ENCODE results near the gene SIT1.

SIT1 gene

GRCh38 chr9:35611230-35611797 lies 39.4 kb downstream of the SIT1 start:
- H3K4me3 ChIP-seq (ENCODE audit: low read depth, low read length): no peak overlapping the region
- in situ Hi-C loops (cut with HindIII; ENCODE audit: low sequenced_read_pairs): no loop called here
- peak; percentile 38 for DNase-seq (ENCODE audit: low read depth, low spot score)
- peak; percentile 83 for TF ChIP-seq CTCF (IDR thresholded peaks at IDR 0.05; ENCODE audit: low read depth, low read length)

GRCh38 chr9:35609820-35610163 lies 40.9 kb downstream of the SIT1 start:
- no peak overlapping the region for H3K4me3 ChIP-seq (ENCODE audit: low read depth, low read length)
- in situ Hi-C loops (cut with HindIII; ENCODE audit: low sequenced_read_pairs): no loop called here
- no peak for TF ChIP-seq CTCF (IDR thresholded peaks at IDR 0.05; ENCODE audit: low read depth, low read length)
- DNase-seq (ENCODE audit: low read depth, low spot score): no peak

- in situ Hi-C loops (cut with HindIII; ENCODE audit: low sequenced_read_pairs): no loop called here
- H3K4me3 ChIP-seq (ENCODE audit: low read depth, low read length): no peak overlapping the region
- no peak for DNase-seq (ENCODE audit: low read depth, low spot score)
- no peak for TF ChIP-seq CTCF (IDR thresholded peaks at IDR 0.05; ENCODE audit: low read depth, low read length)
These were observed 41.5 kb downstream of the SIT1 start for GRCh38 chr9:35609001-35609819.

GRCh38 chr9:35608221-35608620 lies 42.5 kb downstream of the SIT1 start:
- in situ Hi-C loops (cut with HindIII; ENCODE audit: low sequenced_read_pairs): no loop called here
- TF ChIP-seq CTCF (IDR thresholded peaks at IDR 0.05; ENCODE audit: low read depth, low read length): no peak
- no peak overlapping the region for H3K4me3 ChIP-seq (ENCODE audit: low read depth, low read length)
- no peak for DNase-seq (ENCODE audit: low read depth, low spot score)

GRCh38 chr9:35606726-35607125 lies 44.0 kb downstream of the SIT1 start:
- no peak overlapping the region for H3K4me3 ChIP-seq (ENCODE audit: low read depth, low read length)
- DNase-seq (ENCODE audit: low read depth, low spot score): no peak
- in situ Hi-C loops (cut with HindIII; ENCODE audit: low sequenced_read_pairs): no loop called here
- no peak for TF ChIP-seq CTCF (IDR thresholded peaks at IDR 0.05; ENCODE audit: low read depth, low read length)

GRCh38 chr9:35606138-35606504 lies 44.6 kb downstream of the SIT1 start:
- no peak for DNase-seq (ENCODE audit: low read depth, low spot score)
- peak overlapping the region; percentile 44 for H3K4me3 ChIP-seq (ENCODE audit: low read depth, low read length)
- in situ Hi-C loops (cut with HindIII; ENCODE audit: low sequenced_read_pairs): no loop called here
- no peak for TF ChIP-seq CTCF (IDR thresholded peaks at IDR 0.05; ENCODE audit: low read depth, low read length)

Measured in astrocyte of the spinal cord (primary cell).